Breast epithelium (tissue), 4 donors: Measurements from ENCODE around the gene BRCA1. TPM values are rescaled to one million over a fixed set of nuclear protein-coding genes. Genes with fewer than 3 reads are reported as not detected.

Source experiments
- DNase-seq, 2 donors: peaks; one replicate each; pipeline ENCODE4 v3.0.0-alpha.2; 2019; ENCODE audit warnings: low spot score in 2 of 2
- H3K27ac ChIP-seq, 2 donors: fragments of 200-600 bp; sonication (generic) in 1 of 2; one replicate each; pipeline ENCODE4 v1.5.1; 2016 to 2019; ENCODE audit warnings: mild to moderate bottlenecking in 1 of 2
- H3K27me3 ChIP-seq, 2 donors: fragments of 200-600 bp; sonication (generic) in 1 of 2; one replicate each; pipeline versions ENCODE4 v1.5.1 to v1.6.0; 2017 to 2019; ENCODE audit warnings: control low read depth in 1 of 2, mild to moderate bottlenecking in 1 of 2
- H3K36me3 ChIP-seq: fragments of 200-600 bp; one replicate; pipeline ENCODE4 v1.5.1; 2019
- H3K4me1 ChIP-seq, 2 donors: fragments of 200-600 bp; sonication (generic); one replicate each; pipeline ENCODE4 v1.5.1; 2016 to 2019; ENCODE audit warnings: control low read depth in 1 of 2
- H3K4me3 ChIP-seq, 3 donors: fragments of 200-600 bp; sonication (generic); 1 replicate in 2 of 3; 2 replicates in 1 of 3; pipeline ENCODE4 v1.5.1; 2016 to 2019; ENCODE audit warnings: mild to moderate bottlenecking in 3 of 3, moderate library complexity in 2 of 3
- H3K9me3 ChIP-seq, 2 donors: fragments of 200-600 bp; sonication (generic) in 1 of 2; one replicate each; pipeline ENCODE4 v1.5.1; 2016 to 2019; ENCODE audit warnings: control low read depth in 1 of 2
- CTCF ChIP-seq, 3 donors: fragments of 450-650 bp; IDR thresholded peaks; one replicate each; pipeline ENCODE4 v1.5.1; 2016 to 2017; ENCODE audit warnings: antibody characterized with exemption in 3 of 3, mild to moderate bottlenecking in 3 of 3, moderate library complexity in 3 of 3
- POLR2A ChIP-seq: fragments of 450-650 bp; IDR thresholded peaks from one replicate; pipeline ENCODE4 v1.6.1; 2016; ENCODE audit warnings: antibody characterized with exemption, mild to moderate bottlenecking, moderate library complexity
- POLR2AphosphoS5 ChIP-seq, 3 donors: sonication (generic); formaldehyde crosslinking; IDR thresholded peaks; one replicate each; pipeline ENCODE4 v1.6.1; 2017; ENCODE audit warnings: antibody characterized with exemption in 3 of 3
- intact Hi-C: fragments of 100-400 bp; cut with DNase I; formaldehyde crosslinking; loops from one replicate; pipeline ENCODE4 v1.15.1; 2023; ENCODE audit warnings: low total_unique reads
- total RNA-seq, 3 donors: library from RNA; depleted of rRNA; stranded (reverse); fragments of >200 nt; gene quantifications; one replicate each; pipeline ENCODE4 v1.1.0, GENCODE V29; 2016

Gene BRCA1
- total RNA-seq, 3 donors from 2014 or later, result 5.2 to 8.9 (median 7.4) TPM

DNA sequence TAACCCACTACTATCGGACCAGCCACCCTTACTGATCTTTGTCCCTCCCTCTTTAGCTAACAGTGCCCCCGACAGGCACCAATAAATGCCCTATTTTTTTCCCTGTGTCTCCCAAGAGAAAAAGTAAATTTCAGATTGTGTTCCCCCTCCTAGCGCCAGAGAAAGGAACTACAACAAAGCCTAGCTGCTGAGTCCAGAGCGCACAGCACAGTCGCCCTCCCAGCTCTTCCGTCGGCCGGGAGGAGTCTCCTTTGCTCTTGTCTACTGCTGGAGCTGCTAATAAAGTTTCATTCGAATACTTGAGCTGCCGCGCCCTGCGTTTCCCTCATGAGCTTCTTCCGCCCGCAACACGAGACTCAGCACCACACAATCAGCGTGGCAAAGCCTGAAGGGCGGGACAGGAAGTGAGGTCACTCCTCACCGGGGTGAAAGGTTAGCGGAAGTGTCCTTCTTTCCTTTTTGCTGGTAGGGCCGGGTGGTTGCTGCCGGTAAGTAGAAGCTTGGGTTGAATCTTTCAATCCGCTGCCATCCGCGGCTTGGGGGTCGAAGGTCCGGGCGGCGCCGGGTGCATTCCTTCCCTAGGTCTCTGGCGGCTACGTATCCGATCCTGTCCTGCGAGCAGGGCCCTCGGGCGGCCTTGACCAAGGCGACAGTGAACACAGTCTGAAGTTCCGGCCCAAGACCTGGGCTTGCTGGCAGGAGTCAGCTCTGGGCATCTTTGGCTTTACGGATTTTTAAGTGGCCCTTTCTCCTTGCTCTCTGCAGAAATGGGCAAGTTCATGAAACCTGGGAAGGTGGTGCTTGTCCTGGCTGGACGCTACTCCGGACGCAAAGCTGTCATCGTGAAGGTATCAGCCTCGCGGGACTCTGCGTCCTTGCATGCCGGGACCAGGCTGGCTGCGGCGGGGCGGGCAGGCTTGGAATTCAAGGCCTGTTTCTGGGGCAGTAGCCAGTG, 126.9 kb downstream of the BRCA1 start, which contains the start of gene RPL27:
Gene RPL27 (plus strand): TSS at position 436 of the 955 bp plus-strand sequence. CDS start 332 bp downstream, at position 768.
- H3K36me3 ChIP-seq, result no peaks in the 10 kb centered on the region
- intact Hi-C loops, result no loop called here
- peak within 1 kb of the TSS; percentile 78 to 91 (median 80) for H3K4me3 ChIP-seq
- peak; percentile 97 to 99 for DNase-seq
- peaks cover 0 to 8% of the 10 kb centered on the region in 2 donors for H3K4me1 ChIP-seq
- no peaks in the 10 kb centered on the region for H3K27me3 ChIP-seq
- no peaks in the 10 kb centered on the region for H3K9me3 ChIP-seq
- TF ChIP-seq POLR2AphosphoS5 (IDR thresholded peaks at IDR 0.05) (peak; percentile 97 to 99 (median 98)), POLR2A (peak; percentile 80), CTCF (IDR thresholded peaks at IDR 0.05) (peak; percentile 95 to 97 (median 96))
- H3K27ac ChIP-seq, result peak within 1 kb of the TSS; percentile 95 to 97

- peak overlapping the region in 2 of 3 donors; percentile 51 to 80 for H3K4me3 ChIP-seq
- TF ChIP-seq CTCF (IDR thresholded peaks at IDR 0.05) (no peak), POLR2AphosphoS5 (IDR thresholded peaks at IDR 0.05) (no peak), POLR2A (no peak)
- no peaks in the 10 kb centered on the region for H3K9me3 ChIP-seq
- H3K27me3 ChIP-seq, result no peaks in the 10 kb centered on the region
- no peak for DNase-seq
- H3K36me3 ChIP-seq, result no peaks in the 10 kb centered on the region
- peaks cover 0 to 8% of the 10 kb centered on the region in 2 donors for H3K4me1 ChIP-seq
- intact Hi-C loops, result no loop called here
- H3K27ac ChIP-seq, result peak overlapping the region; percentile 71 to 95
Observed at GRCh38 chr17:42997390-42997983, 127.7 kb downstream of the BRCA1 start.

Other genes starting within 250 kb of the BRCA1 start
- not detected for gene G6PC1, start 224.6 kb downstream of the BRCA1 start, total RNA-seq
- gene AARSD1, start 160.9 kb downstream of the BRCA1 start, total RNA-seq, result 10 to 100 TPM; 25.3 to 34.7 (median 26.5) TPM
- gene PTGES3L, start 145.3 kb downstream of the BRCA1 start, total RNA-seq, result under 1 TPM in 2 of 3 donors, not detected in 1; 0.44 to 0.66 TPM
- 10 to 100 TPM in 2 of 3 donors, 1 to 10 TPM in 1; 8.6 to 25.8 (median 22.3) TPM for gene RUNDC1, start 144.8 kb downstream of the BRCA1 start, total RNA-seq
- gene RPL27, start 126.9 kb downstream of the BRCA1 start, total RNA-seq, result 1,000 to 10,000 TPM; 1,150 to 3,519 (median 1,958) TPM
- 10 to 100 TPM; 16.2 to 42.3 (median 31.0) TPM for gene IFI35, start 118.6 kb downstream of the BRCA1 start, total RNA-seq
- 100 to 1,000 TPM; 125 to 402 (median 173) TPM for gene VAT1, start 103.0 kb downstream of the BRCA1 start, total RNA-seq
- gene RND2, start 100.1 kb downstream of the BRCA1 start, total RNA-seq, result 1 to 10 TPM in 2 of 3 donors, under 1 TPM in 1; 0.16 to 2.0 (median 1.3) TPM
- 100 to 1,000 TPM in 1 of 3 donors, 10 to 100 TPM in 2; 90.1 to 131 (median 92.1) TPM for gene NBR1, start 45.9 kb upstream of the BRCA1 start, total RNA-seq
- 1 to 10 TPM; 5.9 to 9.1 (median 7.9) TPM for gene TMEM106A, start 86.5 kb upstream of the BRCA1 start, total RNA-seq
- not detected for gene CCDC200, start 103.3 kb upstream of the BRCA1 start, total RNA-seq
- gene RNU2-1, start 108.6 kb upstream of the BRCA1 start, total RNA-seq, result not detected